GM12878 (cell line): Measurements from ENCODE around the gene H2AZ2. TPM values are rescaled to one million over a fixed set of nuclear protein-coding genes. Genes with fewer than 3 reads are reported as not detected.

Experiments used
- ATAC-seq: fragments of 200-7000 bp; cut with Tn5 transposase; 3 replicates; pipeline ENCODE4 v1.9.1; 2020; ENCODE audit warnings: mild to moderate bottlenecking, moderate library complexity
- BruUV-seq: library from RNA; stranded (reverse); fragments of 400-500 nt; replicated peaks from 2 replicates; lab custom pipeline; 2021; lab: Mats Ljungman, UMichigan
- CTCF ChIA-PET: fragments of 300-600 bp; sonication (Branson Sonifier 250); formaldehyde crosslinking; extraction: SDS; loops from one replicate; lab custom pipeline; 2021; ENCODE audit warnings: inconsistent platforms; lab: Yijun Ruan, JAX
- POLR2A ChIA-PET: fragments of 350-600 bp; formaldehyde crosslinking; extraction: SDS; loops from one replicate; lab custom pipeline; 2021; ENCODE audit warnings: inconsistent platforms; lab: Charles Lee
- RAD21 ChIA-PET: fragments of 300-600 bp; sonication (Branson Sonifier 250); formaldehyde crosslinking; loops from one replicate; lab custom pipeline; 2023; ENCODE audit warnings: antibody characterized with exemption; ENCODE audit not compliant: unreplicated experiment; lab: Charles Lee
- SMC1A ChIA-PET: fragments of 300-600 bp; sonication (Branson Sonifier 250); formaldehyde crosslinking; loops from one replicate; lab custom pipeline; 2023; ENCODE audit not compliant: unreplicated experiment, uncharacterized antibody; lab: Charles Lee
- DNase-seq: peaks from one replicate; pipeline ENCODE4 v3.0.0-alpha.2; 2011; ENCODE audit warnings: low read depth, low spot score
- FAIRE-seq: peaks from 3 replicates; lab custom pipeline; 2011; peaks lifted over from hg19 to GRCh38; lab: Jason Lieb, UNC
- H2AFZ ChIP-seq: 2 replicates; pipeline ENCODE4 v1.6.0; 2011; ENCODE audit warnings: low read depth, low read length, control low read depth; ENCODE audit not compliant: control insufficient read depth
- H3K27ac ChIP-seq: 2 replicates; pipeline ENCODE4 v1.5.1; 2011; ENCODE audit warnings: control low read depth; ENCODE audit not compliant: control insufficient read depth, insufficient read depth
- H3K27me3 ChIP-seq, 2 experiments: replicated peaks in 1 of 2; 2 replicates each; pipeline versions ENCODE4 v1.6.0 to v1.6.1; 2011; ENCODE audit warnings: low read length in 1 of 2; ENCODE audit not compliant: control insufficient read depth in 2 of 2, insufficient read depth in 2 of 2
- H3K36me3 ChIP-seq, 2 experiments: 2 replicates each; pipeline ENCODE4 v1.5.1; 2011; ENCODE audit warnings: low read length in 1 of 2; ENCODE audit not compliant: control insufficient read depth in 2 of 2, insufficient read depth in 2 of 2
- H3K4me1 ChIP-seq: 2 replicates; pipeline ENCODE4 v1.6.1; 2011; ENCODE audit warnings: mild to moderate bottlenecking, low read length, moderate library complexity, mixed read lengths; ENCODE audit not compliant: control insufficient read depth, insufficient read depth
- H3K4me2 ChIP-seq: 2 replicates; pipeline ENCODE4 v1.6.0; 2011; ENCODE audit warnings: control low read depth; ENCODE audit not compliant: control insufficient read depth, insufficient read depth
- H3K4me3 ChIP-seq: fragments of 200-600 bp; sonication (generic); 2 replicates; pipeline ENCODE4 v1.5.1; 2016
- H3K79me2 ChIP-seq: 2 replicates; pipeline ENCODE4 v1.6.0; 2011; ENCODE audit warnings: low read length; ENCODE audit not compliant: control insufficient read depth, insufficient read depth
- H3K9ac ChIP-seq: 2 replicates; pipeline ENCODE4 v1.8.0; 2011; ENCODE audit warnings: low read length, control low read depth, mixed read lengths; ENCODE audit not compliant: control insufficient read depth, insufficient read depth
- H3K9me3 ChIP-seq: replicated peaks from 3 replicates; pipeline ENCODE4 v1.5.1; 2011; ENCODE audit warnings: mild to moderate bottlenecking, low read length; ENCODE audit not compliant: control insufficient read depth, insufficient read depth
- H4K20me1 ChIP-seq: 2 replicates; pipeline ENCODE4 v1.6.0; 2011; ENCODE audit not compliant: control insufficient read depth, insufficient read depth
- BRCA1 ChIP-seq: IDR thresholded peaks from 2 replicates; pipeline ENCODE4 v1.6.1; 2011; ENCODE audit warnings: low read depth, low read length, improper control_type of control experiment
- CEBPB ChIP-seq, 2 experiments: fragments of 150-350 bp in 1 of 2; IDR thresholded peaks; 2 replicates each; pipeline ENCODE4 v1.6.1; 2012 to 2014; ENCODE audit warnings: low read depth in 2 of 2, low read length in 2 of 2, borderline replicate concordance in 1 of 2, inconsistent platforms in 1 of 2
- CUX1 ChIP-seq: IDR thresholded peaks from 2 replicates; pipeline ENCODE4 v1.6.1; 2012; ENCODE audit warnings: improper control_type of control experiment, low read depth, low read length; ENCODE audit not compliant: insufficient replicate concordance
- EGR1 ChIP-seq, 2 experiments: IDR thresholded peaks; 1 replicate in 1 of 2; 2 replicates in 1 of 2; pipeline ENCODE4 v1.6.1; 2011 to 2012; ENCODE audit warnings: low read depth in 2 of 2, low read length in 2 of 2, borderline replicate concordance in 1 of 2, mild to moderate bottlenecking in 1 of 2, moderate library complexity in 1 of 2
- FOXM1 ChIP-seq: IDR thresholded peaks from 2 replicates; pipeline ENCODE4 v1.6.1; 2012; ENCODE audit warnings: low read depth, mild to moderate bottlenecking, inconsistent platforms, low read length, moderate library complexity
- NFYA ChIP-seq: IDR thresholded peaks from 2 replicates; pipeline ENCODE4 v1.6.1; 2011; ENCODE audit warnings: low read depth, mild to moderate bottlenecking, low read length, improper control_type of control experiment, borderline replicate concordance
- PAX8 ChIP-seq: fragments of 450-650 bp; IDR thresholded peaks from 2 replicates; pipeline ENCODE4 v1.6.1; 2017; ENCODE audit warnings: mild to moderate bottlenecking, moderate library complexity
- POLR2A ChIP-seq: IDR thresholded peaks from 2 replicates; pipeline ENCODE4 v1.6.1; 2011; ENCODE audit warnings: low read depth, mild to moderate bottlenecking, low read length
- RELA ChIP-seq: fragments of 450-650 bp; IDR thresholded peaks from 2 replicates; pipeline ENCODE4 v1.8.0; 2014; ENCODE audit warnings: borderline replicate concordance; ENCODE audit not compliant: partially characterized antibody
- RFX5 ChIP-seq: IDR thresholded peaks from 2 replicates; pipeline ENCODE4 v1.6.1; 2011; ENCODE audit warnings: low read depth, low read length, improper control_type of control experiment
- SUPT20H ChIP-seq: IDR thresholded peaks from 2 replicates; pipeline ENCODE4 v1.6.1; 2011; ENCODE audit warnings: low read depth, mild to moderate bottlenecking, low read length, moderate library complexity, borderline replicate concordance; ENCODE audit not compliant: control insufficient read depth
- WGBS: methylation state at CpG from one replicate; pipeline ENCODE4 v1.1.6; 2016; ENCODE audit warnings: low lambda C conversion rate; ENCODE audit not compliant: insufficient replicate concordance, insufficient coverage; ENCODE audit errors: missing lambda C conversion rate; 5-methylcytosine and 5-hydroxymethylcytosine counted together
- in situ Hi-C: fragments of 300-500 bp; cut with MboI; formaldehyde crosslinking; loops from 9 replicates; pipeline ENCODE4 v1.14.3; 2018; ENCODE audit warnings: mixed read lengths
- intact Hi-C: fragments of 100-400 bp; cut with micrococcal nuclease; formaldehyde crosslinking; loops from one replicate; pipeline ENCODE4 v1.14.2; 2022; ENCODE audit not compliant: unreplicated experiment
- polyA plus RNA-seq, 11 experiments: library from polyadenylated mRNA; depleted of rRNA in 4 of 11; unstranded in 6 of 11; stranded (reverse) in 5 of 11; fragments of >200 nt; fragmentation: Nextera tagmentation in 4 of 11; fragmentation: Illumina TruSeq in 1 of 11; extraction: Ambion mirVana in 4 of 11; extraction: Trizol in 1 of 11; gene quantifications; 1 replicate in 1 of 11; 2 replicates in 10 of 11; pipeline versions ENCODE4 v1.2.1 to v1.2.3, GENCODE V29; 2011 to 2016; ENCODE audit warnings: inconsistent platforms in 2 of 11, missing spikeins in 2 of 11, low read depth in 1 of 11
- total RNA-seq, 4 experiments: library from RNA; depleted of rRNA in 3 of 4; stranded (reverse); fragments of >200 nt in 3 of 4; fragmentation: Illumina TruSeq in 1 of 4; extraction: Trizol in 1 of 4; gene quantifications; 2 replicates each; pipeline versions ENCODE4 v1.2.1 to v1.2.3, GENCODE V29; 2013 to 2021
- TF ChIP-seq, protein P1 (sequence below): fragments of 150-350 bp; IDR thresholded peaks from 2 replicates; pipeline ENCODE4 v1.6.1; 2014; ENCODE audit warnings: mild to moderate bottlenecking, low read depth, low read length
- TF ChIP-seq, protein P2 (sequence below): fragments of 450-650 bp; IDR thresholded peaks from 2 replicates; pipeline ENCODE4 v1.6.1; 2016; ENCODE audit warnings: mild to moderate bottlenecking
- TF ChIP-seq, protein P3 (sequence below): IDR thresholded peaks from 2 replicates; pipeline ENCODE4 v1.6.1; 2012; ENCODE audit warnings: low read length, inconsistent platforms

The H2AZ2 gene
- total and polyA plus RNA-seq, 10 of the 15 experiments (the other 5 are each of a cell fraction or from before 2014, with no cell fraction given), result 118 to 366 (median 223) TPM

- BruUV-seq, result no TSS peak
- CTCF ChIA-PET, result interaction anchor here (1.5 kb wide), 2 partner anchors 11 to 200 kb away, joined by 3 to 10 read pairs; no protein-coding TSS in a partner anchor
- Histone ChIP-seq H3K4me3 (no peak overlapping the region), H3K4me1 (peaks cover 4% of the 10 kb centered on the region), H3K9me3 (peaks cover 5% of the 10 kb centered on the region; the same call in 2 of the 3 replicates), H4K20me1 (no peaks in the 10 kb centered on the region), H3K9ac (no peak overlapping the region), H2AFZ (no peak overlapping the region), H3K36me3 (no peaks in the 10 kb centered on the region; a peak in 1 of 4 replicates), H3K27ac (no peak overlapping the region), H3K27me3 (no peaks in the 10 kb centered on the region), H3K79me2 (no peaks in the 10 kb centered on the region), H3K4me2 (no peak overlapping the region)
- WGBS, result 98% methylated on average over 3 of the region's 3 CpGs
- no peak for ATAC-seq
- DNase-seq, result no peak
- intact Hi-C loops (no loop called here), in situ Hi-C loops (no loop called here)
- POLR2A ChIA-PET, result interaction anchor here (2.2 kb wide), 1 partner anchor 11 kb away, joined by 11 read pairs; no protein-coding TSS in a partner anchor
- no peak for FAIRE-seq
- SMC1A ChIA-PET, result interaction anchor here (1.0 to 1.8 kb wide), 3 partner anchors 11 to 57 kb away, joined by 3 to 9 read pairs (median 3); no protein-coding TSS in a partner anchor
- RAD21 ChIA-PET, result interaction anchor here (1.4 to 2.1 kb wide), 2 partner anchors 59 to 104 kb away, joined by 3 to 6 read pairs; no protein-coding TSS in a partner anchor
- TF ChIP-seq RFX5 (no peak), PAX8 (no peak), CUX1 (no peak), EGR1 (IDR thresholded peaks at IDR 0.05; ENCODE audit: borderline replicate concordance in 1 of 2, low read depth in 2 of 2, low read length in 2 of 2) (no peak), FOXM1 (no peak), NFYA (no peak), SUPT20H (no peak), CEBPB (IDR thresholded peaks at IDR 0.05; ENCODE audit: borderline replicate concordance in 1 of 2, low read depth in 2 of 2, low read length in 2 of 2) (no peak), RELA (no peak), POLR2A (no peak), BRCA1 (no peak)
- TF ChIP-seq, protein P1, sequence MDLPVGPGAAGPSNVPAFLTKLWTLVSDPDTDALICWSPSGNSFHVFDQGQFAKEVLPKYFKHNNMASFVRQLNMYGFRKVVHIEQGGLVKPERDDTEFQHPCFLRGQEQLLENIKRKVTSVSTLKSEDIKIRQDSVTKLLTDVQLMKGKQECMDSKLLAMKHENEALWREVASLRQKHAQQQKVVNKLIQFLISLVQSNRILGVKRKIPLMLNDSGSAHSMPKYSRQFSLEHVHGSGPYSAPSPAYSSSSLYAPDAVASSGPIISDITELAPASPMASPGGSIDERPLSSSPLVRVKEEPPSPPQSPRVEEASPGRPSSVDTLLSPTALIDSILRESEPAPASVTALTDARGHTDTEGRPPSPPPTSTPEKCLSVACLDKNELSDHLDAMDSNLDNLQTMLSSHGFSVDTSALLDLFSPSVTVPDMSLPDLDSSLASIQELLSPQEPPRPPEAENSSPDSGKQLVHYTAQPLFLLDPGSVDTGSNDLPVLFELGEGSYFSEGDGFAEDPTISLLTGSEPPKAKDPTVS, result no peak
- TF ChIP-seq, protein P2, sequence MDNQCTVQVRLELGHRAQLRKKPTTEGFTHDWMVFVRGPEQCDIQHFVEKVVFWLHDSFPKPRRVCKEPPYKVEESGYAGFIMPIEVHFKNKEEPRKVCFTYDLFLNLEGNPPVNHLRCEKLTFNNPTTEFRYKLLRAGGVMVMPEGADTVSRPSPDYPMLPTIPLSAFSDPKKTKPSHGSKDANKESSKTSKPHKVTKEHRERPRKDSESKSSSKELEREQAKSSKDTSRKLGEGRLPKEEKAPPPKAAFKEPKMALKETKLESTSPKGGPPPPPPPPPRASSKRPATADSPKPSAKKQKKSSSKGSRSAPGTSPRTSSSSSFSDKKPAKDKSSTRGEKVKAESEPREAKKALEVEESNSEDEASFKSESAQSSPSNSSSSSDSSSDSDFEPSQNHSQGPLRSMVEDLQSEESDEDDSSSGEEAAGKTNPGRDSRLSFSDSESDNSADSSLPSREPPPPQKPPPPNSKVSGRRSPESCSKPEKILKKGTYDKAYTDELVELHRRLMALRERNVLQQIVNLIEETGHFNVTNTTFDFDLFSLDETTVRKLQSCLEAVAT, result no peak
- TF ChIP-seq, protein P3, sequence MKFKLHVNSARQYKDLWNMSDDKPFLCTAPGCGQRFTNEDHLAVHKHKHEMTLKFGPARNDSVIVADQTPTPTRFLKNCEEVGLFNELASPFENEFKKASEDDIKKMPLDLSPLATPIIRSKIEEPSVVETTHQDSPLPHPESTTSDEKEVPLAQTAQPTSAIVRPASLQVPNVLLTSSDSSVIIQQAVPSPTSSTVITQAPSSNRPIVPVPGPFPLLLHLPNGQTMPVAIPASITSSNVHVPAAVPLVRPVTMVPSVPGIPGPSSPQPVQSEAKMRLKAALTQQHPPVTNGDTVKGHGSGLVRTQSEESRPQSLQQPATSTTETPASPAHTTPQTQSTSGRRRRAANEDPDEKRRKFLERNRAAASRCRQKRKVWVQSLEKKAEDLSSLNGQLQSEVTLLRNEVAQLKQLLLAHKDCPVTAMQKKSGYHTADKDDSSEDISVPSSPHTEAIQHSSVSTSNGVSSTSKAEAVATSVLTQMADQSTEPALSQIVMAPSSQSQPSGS, result no peak
Observed at GRCh38 chr7:44787762-44788161, 60.1 kb downstream of the H2AZ2 start.
